Activated CD8-positive, alpha-beta memory T cell treated with anti-CD3 and anti-CD28 coated beads, Interleukin-2, amount 50 U/mL, for 24 hours (primary cell): ENCODE results near the gene RFC5.
"Not testable (repeated sequence)": the region's sequence is repeated elsewhere in the genome, so short reads cannot be mapped to it uniquely, and the experiment has no call there.

ENCODE experiments used
- DNase-seq: peaks from one replicate; pipeline ENCODE4 v3.0.0-alpha.2; 2020; ENCODE audit errors: extremely low read depth

Gene RFC5

GRCh38 chr12:118016424-118017264, at the start of gene RFC5:
RFC5 (plus strand) TSS chr12:118016703; CDS start chr12:118016828, 125 bp downstream.
- DNase-seq = peak; percentile 95

- DNase-seq = no peak
Measured at GRCh38 chr12:117967043-117967442, 49.5 kb upstream of the RFC5 start.

- no peak for DNase-seq
Measured at GRCh38 chr12:117967512-117967911, 49.0 kb upstream of the RFC5 start.

- no peak for DNase-seq
Measured at GRCh38 chr12:117968151-117968789, 48.2 kb upstream of the RFC5 start.

GRCh38 chr12:117968826-117969659, 47.5 kb upstream of the RFC5 start, which contains the start of gene KSR2:
KSR2 (minus strand) TSS chr12:117968990; CDS start chr12:117968255, 735 bp downstream.
- no peak for DNase-seq

- no peak for DNase-seq
Measured at GRCh38 chr12:117970334-117970733, 46.2 kb upstream of the RFC5 start.

GRCh38 chr12:117972301-117972700, 44.2 kb upstream of the RFC5 start:
- no peak for DNase-seq

GRCh38 chr12:117975006-117975405, 41.5 kb upstream of the RFC5 start:
- no peak for DNase-seq

GRCh38 chr12:117977373-117977772, 39.1 kb upstream of the RFC5 start:
- no peak for DNase-seq

- DNase-seq = no peak
Measured at GRCh38 chr12:117980616-117981015, 35.9 kb upstream of the RFC5 start.

GRCh38 chr12:117981267-117981666, 35.2 kb upstream of the RFC5 start:
- DNase-seq = no peak

- DNase-seq = no peak
Measured at GRCh38 chr12:117985182-117985581, 31.3 kb upstream of the RFC5 start.

- DNase-seq = no peak
Measured at GRCh38 chr12:117986705-117987469, 29.6 kb upstream of the RFC5 start.

- DNase-seq = no peak
Measured at GRCh38 chr12:117994551-117995438, 21.7 kb upstream of the RFC5 start.

- no peak for DNase-seq
Measured at GRCh38 chr12:117998719-117999118, 17.8 kb upstream of the RFC5 start.

GRCh38 chr12:117999806-118000205, 16.7 kb upstream of the RFC5 start:
- DNase-seq = not testable (repeated sequence)

- DNase-seq = no peak
Measured at GRCh38 chr12:118010903-118011302, 5.6 kb upstream of the RFC5 start.

- DNase-seq = no peak
Measured at GRCh38 chr12:118011377-118011776, 5.1 kb upstream of the RFC5 start.

GRCh38 chr12:118011961-118012360, 4.5 kb upstream of the RFC5 start:
- no peak for DNase-seq

GRCh38 chr12:118013283-118013682, 3.2 kb upstream of the RFC5 start:
- DNase-seq = no peak
